Neural cell (in vitro differentiated cells): ENCODE measurements around the gene GRB14.

Experiments
- CTCF ChIP-seq: fragments of 450-650 bp; IDR thresholded peaks from 2 replicates; pipeline ENCODE4 v1.5.1; 2014; ENCODE audit warnings: antibody characterized with exemption, mild to moderate bottlenecking, moderate library complexity; ENCODE audit not compliant: poor library complexity, severe bottlenecking
- EP300 ChIP-seq: fragments of 450-650 bp; conservative IDR thresholded peaks from 2 replicates; pipeline ENCODE4 v1.6.1; 2014; ENCODE audit warnings: antibody characterized with exemption, mild to moderate bottlenecking, moderate library complexity; ENCODE audit not compliant: poor library complexity, severe bottlenecking
- EZH2 ChIP-seq: fragments of 200-600, 300-800 bp; shearing (Covaris generic), sonication (generic); IDR thresholded peaks from 2 replicates; pipeline ENCODE4 v1.6.1; 2014; ENCODE audit warnings: antibody characterized with exemption, low read length, borderline replicate concordance, mild to moderate bottlenecking; ENCODE audit not compliant: insufficient read depth, poor library complexity, severe bottlenecking
- MXI1 ChIP-seq: fragments of 450-650 bp; conservative IDR thresholded peaks from 2 replicates; pipeline ENCODE4 v1.6.1; 2014; ENCODE audit warnings: antibody characterized with exemption, mild to moderate bottlenecking; ENCODE audit not compliant: poor library complexity, severe bottlenecking
- POLR2AphosphoS5 ChIP-seq: IDR thresholded peaks from 2 replicates; pipeline ENCODE4 v1.6.1; 2012
- RAD21 ChIP-seq: fragments of 450-650 bp; conservative IDR thresholded peaks from 2 replicates; pipeline ENCODE4 v1.6.1; 2014; ENCODE audit warnings: antibody characterized with exemption, mild to moderate bottlenecking, moderate library complexity
- REST ChIP-seq: IDR thresholded peaks from 2 replicates; pipeline ENCODE4 v1.6.1; 2012; ENCODE audit warnings: borderline replicate concordance
- SMC3 ChIP-seq: fragments of 450-650 bp; conservative IDR thresholded peaks from 2 replicates; pipeline ENCODE4 v1.6.1; 2014; ENCODE audit warnings: antibody characterized with exemption, mild to moderate bottlenecking, moderate library complexity; ENCODE audit not compliant: poor library complexity
- TAF1 ChIP-seq: IDR thresholded peaks from 2 replicates; pipeline ENCODE4 v1.6.1; 2012; ENCODE audit warnings: low read depth

GRCh38 chr2:164457271-164457670 lies 164.0 kb downstream of the GRB14 start:
- no peak for TF ChIP-seq TAF1
- no peak for TF ChIP-seq EZH2
- no peak for TF ChIP-seq CTCF
- TF ChIP-seq RAD21 = no peak
- TF ChIP-seq POLR2AphosphoS5 = no peak
- no peak for TF ChIP-seq REST
- TF ChIP-seq SMC3 = no peak
- TF ChIP-seq EP300 = no peak
- TF ChIP-seq MXI1 = no peak
